ENCODE results near the gene CIPC. TPM values are rescaled to one million over a fixed set of nuclear protein-coding genes. Genes with fewer than 3 reads are reported as not detected.

CIPC gene
- total RNA-seq, 1 experiment from 2014 or later, result 26.6 TPM

DNA sequence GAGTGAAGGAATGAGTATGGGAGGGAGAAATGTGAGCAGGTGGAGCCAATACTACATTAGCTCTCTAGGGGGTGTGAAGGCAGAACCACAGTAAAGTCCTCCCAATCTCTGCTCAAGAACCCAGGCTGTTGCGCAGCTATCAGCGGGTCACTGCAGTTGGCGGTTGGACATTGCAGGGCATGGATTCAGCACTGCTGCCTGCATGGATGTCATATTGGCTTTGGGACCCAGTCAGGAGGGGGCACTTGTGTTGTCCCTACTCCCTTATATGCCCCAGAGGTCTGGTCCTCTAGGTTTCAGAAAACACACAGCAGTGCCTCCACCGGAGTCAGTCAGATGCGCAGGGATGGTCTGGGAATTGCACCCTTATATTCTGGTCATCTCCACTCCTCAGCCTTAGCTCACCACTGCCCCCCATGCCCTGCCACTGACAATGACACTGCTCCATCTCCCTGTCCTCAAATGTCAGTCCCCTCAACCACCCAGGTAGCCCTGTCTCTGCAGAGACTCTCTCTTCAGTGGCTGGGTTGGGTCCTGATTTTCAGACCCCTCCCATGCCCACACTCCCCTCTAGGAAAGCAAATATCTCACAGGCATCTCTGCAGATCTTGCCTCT lies 33.9 kb downstream of the CIPC start:
- Histone ChIP-seq H2AFZ (ENCODE audit: low read length) (no peak overlapping the region), H3K4me3 (ENCODE audit: low read length) (no peak overlapping the region), H3K4me1 (ENCODE audit: insufficient read depth, low read length) (peaks cover 9% of the 10 kb centered on the region; the same call in 1 of the 2 replicates), H3K27ac (ENCODE audit: low read length) (no peak overlapping the region), H3K9ac (ENCODE audit: low read length) (no peak overlapping the region), H3K79me2 (ENCODE audit: low read length) (no peaks in the 10 kb centered on the region), H3K27me3 (ENCODE audit: low read length) (peaks cover 20% of the 10 kb centered on the region; the same call in 1 of the 2 replicates), H4K20me1 (ENCODE audit: low read length) (no peaks in the 10 kb centered on the region), H3K36me3 (ENCODE audit: low read depth, low read length) (no peaks in the 10 kb centered on the region), H3K4me2 (ENCODE audit: low read length) (no peak overlapping the region), H3K9me3 (ENCODE audit: low read length) (no peaks in the 10 kb centered on the region), H3F3A (ENCODE audit: low read length, unreplicated experiment) (no peaks in the 10 kb centered on the region), H3K9me2 (replicated peaks; ENCODE audit: low read length) (no peaks in the 10 kb centered on the region)
- CTCF ChIA-PET, result no interaction called here
- intact Hi-C loops (cut with micrococcal nuclease), result no loop called here
- POLR2A ChIA-PET (ENCODE audit: unreplicated experiment), result no interaction called here
- TF ChIP-seq EZH2 (IDR thresholded peaks at IDR 0.05; ENCODE audit: low read length, unreplicated experiment), result no peak
- TF ChIP-seq, protein P1, sequence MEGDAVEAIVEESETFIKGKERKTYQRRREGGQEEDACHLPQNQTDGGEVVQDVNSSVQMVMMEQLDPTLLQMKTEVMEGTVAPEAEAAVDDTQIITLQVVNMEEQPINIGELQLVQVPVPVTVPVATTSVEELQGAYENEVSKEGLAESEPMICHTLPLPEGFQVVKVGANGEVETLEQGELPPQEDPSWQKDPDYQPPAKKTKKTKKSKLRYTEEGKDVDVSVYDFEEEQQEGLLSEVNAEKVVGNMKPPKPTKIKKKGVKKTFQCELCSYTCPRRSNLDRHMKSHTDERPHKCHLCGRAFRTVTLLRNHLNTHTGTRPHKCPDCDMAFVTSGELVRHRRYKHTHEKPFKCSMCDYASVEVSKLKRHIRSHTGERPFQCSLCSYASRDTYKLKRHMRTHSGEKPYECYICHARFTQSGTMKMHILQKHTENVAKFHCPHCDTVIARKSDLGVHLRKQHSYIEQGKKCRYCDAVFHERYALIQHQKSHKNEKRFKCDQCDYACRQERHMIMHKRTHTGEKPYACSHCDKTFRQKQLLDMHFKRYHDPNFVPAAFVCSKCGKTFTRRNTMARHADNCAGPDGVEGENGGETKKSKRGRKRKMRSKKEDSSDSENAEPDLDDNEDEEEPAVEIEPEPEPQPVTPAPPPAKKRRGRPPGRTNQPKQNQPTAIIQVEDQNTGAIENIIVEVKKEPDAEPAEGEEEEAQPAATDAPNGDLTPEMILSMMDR (conservative IDR thresholded peaks at IDR 0.05; ENCODE audit: low read depth, low read length), result peak; percentile 27; the same call in 1 of the 2 replicates
- no TSS peak for BruUV-seq (replicated peaks)
- no peak for ATAC-seq
- no peak for DNase-seq

DNA sequence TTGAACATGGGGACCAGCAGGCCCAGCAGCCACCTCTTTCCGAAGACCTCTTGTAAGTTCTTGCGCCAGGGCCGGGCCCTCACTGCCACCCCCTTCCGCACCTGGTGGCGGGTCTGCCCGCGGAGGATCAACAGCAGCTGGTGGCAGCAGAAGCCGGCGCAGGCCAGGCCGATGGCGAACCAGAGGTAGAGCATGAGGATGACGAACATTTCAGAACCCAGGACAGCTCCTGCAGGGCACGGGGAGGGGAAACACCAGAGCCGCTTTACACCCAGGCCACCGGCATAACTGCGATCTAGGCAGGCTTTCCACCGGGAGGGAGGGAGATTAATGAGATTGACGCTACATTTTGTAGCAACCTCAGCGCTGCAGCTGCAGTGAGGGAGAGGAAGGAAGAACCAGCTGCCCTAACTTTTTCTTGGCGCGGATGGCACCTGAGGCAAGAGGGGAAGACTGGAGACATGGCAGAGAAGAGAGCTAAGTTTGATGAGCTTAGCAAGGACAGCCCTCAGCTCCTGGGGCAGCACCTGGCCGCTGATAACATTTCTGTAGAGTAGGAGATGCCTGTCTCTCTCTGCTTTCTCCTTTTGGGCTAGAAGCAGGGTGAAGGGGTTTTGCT lies 35.8 kb downstream of the CIPC start:
- Histone ChIP-seq H3K36me3 (ENCODE audit: low read depth, low read length) (no peaks in the 10 kb centered on the region), H3K27ac (ENCODE audit: low read length) (no peak overlapping the region), H3K27me3 (ENCODE audit: low read length) (peaks cover 27% of the 10 kb centered on the region; the same call in 1 of the 2 replicates), H3K4me2 (ENCODE audit: low read length) (no peak overlapping the region), H3F3A (ENCODE audit: low read length, unreplicated experiment) (no peaks in the 10 kb centered on the region), H3K9me3 (ENCODE audit: low read length) (no peaks in the 10 kb centered on the region), H4K20me1 (ENCODE audit: low read length) (no peaks in the 10 kb centered on the region), H3K4me1 (ENCODE audit: insufficient read depth, low read length) (peaks cover under 1% of the 10 kb centered on the region; the same call in 1 of the 2 replicates), H3K4me3 (ENCODE audit: low read length) (no peak overlapping the region), H3K9ac (ENCODE audit: low read length) (no peak overlapping the region), H2AFZ (ENCODE audit: low read length) (no peak overlapping the region), H3K79me2 (ENCODE audit: low read length) (no peaks in the 10 kb centered on the region), H3K9me2 (replicated peaks; ENCODE audit: low read length) (no peaks in the 10 kb centered on the region)
- intact Hi-C loops (cut with micrococcal nuclease), result no loop called here
- TF ChIP-seq, protein P1 (conservative IDR thresholded peaks at IDR 0.05; ENCODE audit: low read depth, low read length), result no peak
- TF ChIP-seq EZH2phosphoT487 (IDR thresholded peaks at IDR 0.05; ENCODE audit: borderline replicate concordance, low read length) (no peak), EZH2 (IDR thresholded peaks at IDR 0.05; ENCODE audit: low read length, unreplicated experiment) (no peak)
- ATAC-seq (peak; percentile 42; the same call in 1 of the 2 replicates), DNase-seq (peak; percentile 63)
- POLR2A ChIA-PET (ENCODE audit: unreplicated experiment), result no interaction called here
- no TSS peak for BruUV-seq (replicated peaks)
- CTCF ChIA-PET, result no interaction called here

DNA sequence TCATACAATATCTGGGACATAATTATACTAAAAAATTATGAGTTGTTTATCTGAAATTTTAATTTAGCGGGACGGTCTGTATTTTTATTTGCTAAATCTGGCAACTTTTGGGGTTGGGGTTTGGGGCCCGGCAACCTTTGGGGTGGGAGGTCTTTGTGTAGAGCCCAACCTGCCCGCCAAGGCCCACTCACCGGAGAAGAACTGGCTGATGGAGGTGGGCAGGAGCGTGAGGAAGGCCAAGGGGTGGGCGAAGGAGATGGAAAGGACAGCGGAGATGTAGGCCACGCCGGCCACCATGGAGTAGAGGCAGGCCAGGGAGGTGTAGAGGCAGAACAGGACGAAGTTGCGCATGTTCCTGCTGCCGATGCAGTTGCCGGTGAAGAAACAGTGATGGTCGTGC lies 41.0 kb downstream of the CIPC start:
- no peak for DNase-seq

More for the DNA sequence above, 41.0 kb downstream of the CIPC start:
- no TSS peak for BruUV-seq (replicated peaks)
- Histone ChIP-seq H3K9me3 (ENCODE audit: low read length) (no peaks in the 10 kb centered on the region), H3K9ac (ENCODE audit: low read length) (no peak overlapping the region), H3K27ac (ENCODE audit: low read length) (no peak overlapping the region), H3K4me2 (ENCODE audit: low read length) (no peak overlapping the region), H3K9me2 (replicated peaks; ENCODE audit: low read length) (no peaks in the 10 kb centered on the region), H3F3A (ENCODE audit: low read length, unreplicated experiment) (no peaks in the 10 kb centered on the region), H3K79me2 (ENCODE audit: low read length) (no peaks in the 10 kb centered on the region), H3K4me1 (ENCODE audit: insufficient read depth, low read length) (peaks cover 13% of the 10 kb centered on the region), H2AFZ (ENCODE audit: low read length) (no peak overlapping the region), H3K4me3 (ENCODE audit: low read length) (no peak overlapping the region), H3K27me3 (ENCODE audit: low read length) (peaks cover 73% of the 10 kb centered on the region), H4K20me1 (ENCODE audit: low read length) (no peaks in the 10 kb centered on the region), H3K36me3 (ENCODE audit: low read depth, low read length) (no peaks in the 10 kb centered on the region)
- ATAC-seq, result no peak
- ChIA-PET CTCF (no interaction called here), POLR2A (ENCODE audit: unreplicated experiment) (no interaction called here)
- intact Hi-C loops (cut with micrococcal nuclease), result no loop called here
- TF ChIP-seq, protein P1 (conservative IDR thresholded peaks at IDR 0.05; ENCODE audit: low read depth, low read length), result no peak
- no peak for TF ChIP-seq EZH2phosphoT487 (IDR thresholded peaks at IDR 0.05; ENCODE audit: borderline replicate concordance, low read length)
- TF ChIP-seq EZH2 (IDR thresholded peaks at IDR 0.05; ENCODE audit: low read length, unreplicated experiment), result no peak
